K562 (cell line): ENCODE data around the gene DISP1. TPM values are rescaled to one million over a fixed set of nuclear protein-coding genes. Genes with fewer than 3 reads are reported as not detected.

Experiments used
- ATAC-seq: fragments of 200-7000 bp; cut with Tn5 transposase; 3 replicates; pipeline ENCODE4 v1.9.1; 2020; ENCODE audit warnings: moderate library complexity
- BruUV-seq: library from RNA; stranded (reverse); fragments of 400-500 nt; replicated peaks from 2 replicates; lab custom pipeline; 2021; lab: Mats Ljungman, UMichigan
- CTCF ChIA-PET: fragments of 300-600 bp; formaldehyde crosslinking; extraction: SDS; loops from one replicate; lab custom pipeline; 2021; ENCODE audit warnings: low intra/inter-chr PET ratio; lab: Yijun Ruan, JAX
- POLR2A ChIA-PET: fragments of 300-600, 350-650 bp; sonication (Branson Sonifier 250); formaldehyde crosslinking; extraction: SDS; loops from one replicate; lab custom pipeline; 2021; ENCODE audit warnings: antibody characterized with exemption, inconsistent platforms; lab: Yijun Ruan, JAX
- DNase-seq, 4 experiments: peaks; one replicate each; pipeline versions ENCODE4 v3.0.0 to v3.0.0-alpha.2; 2011 to 2018; ENCODE audit warnings: low spot score in 3 of 4, mixed read lengths in 3 of 4; ENCODE audit errors: extremely low read depth in 1 of 4
- FAIRE-seq: peaks from 2 replicates; lab custom pipeline; 2011; peaks lifted over from hg19 to GRCh38; lab: Jason Lieb, UNC
- H2AFZ ChIP-seq: 2 replicates; pipeline ENCODE4 v1.6.0; 2011; ENCODE audit warnings: low read depth, low read length, control low read depth, inconsistent platforms
- H3K27ac ChIP-seq: fragments of 200-600 bp; 3 replicates; pipeline ENCODE4 v1.8.0; 2011; ENCODE audit warnings: low read depth, mild to moderate bottlenecking, control low read depth, inconsistent platforms, low read length, moderate library complexity, mixed read lengths; ENCODE audit errors: extremely low read depth
- H3K27me3 ChIP-seq, 2 experiments: fragments of 300-600 bp in 1 of 2; 2 replicates in 1 of 2; 3 replicates in 1 of 2; pipeline versions ENCODE4 v1.6.0 to v1.8.0; 2011; ENCODE audit warnings: inconsistent platforms in 2 of 2, low read length in 2 of 2, mild to moderate bottlenecking in 1 of 2, mixed read lengths in 1 of 2, moderate library complexity in 1 of 2; ENCODE audit not compliant: control insufficient read depth in 2 of 2, insufficient read depth in 2 of 2
- H3K36me3 ChIP-seq: fragments of 300-600 bp; 3 replicates; pipeline ENCODE4 v1.8.0; 2011; ENCODE audit warnings: mild to moderate bottlenecking, low read length, inconsistent platforms; ENCODE audit not compliant: control insufficient read depth, insufficient read depth
- H3K4me1 ChIP-seq, 2 experiments: fragments of 200-600 bp in 1 of 2; replicated peaks in 1 of 2; 2 replicates in 1 of 2; 3 replicates in 1 of 2; pipeline versions ENCODE4 v1.5.1 to v1.8.0; 2011; ENCODE audit warnings: inconsistent platforms in 2 of 2, low read length in 2 of 2, mild to moderate bottlenecking in 1 of 2, mixed read lengths in 1 of 2, moderate library complexity in 1 of 2; ENCODE audit not compliant: control insufficient read depth in 2 of 2, insufficient read depth in 2 of 2
- H3K4me2 ChIP-seq: 2 replicates; pipeline ENCODE4 v1.6.1; 2011; ENCODE audit warnings: low read length, control low read depth, inconsistent platforms, mixed read lengths; ENCODE audit not compliant: insufficient read depth
- H3K4me3 ChIP-seq: fragments of 200-600 bp; sonication (generic), shearing (Covaris generic); 2 replicates; pipeline ENCODE4 v1.5.1; 2016; ENCODE audit warnings: control low read depth, inconsistent platforms
- H3K79me2 ChIP-seq: fragments of 200-600 bp; 3 replicates; pipeline ENCODE4 v1.8.0; 2011; ENCODE audit warnings: low read length, inconsistent platforms; ENCODE audit not compliant: control insufficient read depth, insufficient read depth
- H3K9ac ChIP-seq, 2 experiments: 2 replicates each; pipeline versions ENCODE4 v1.6.0 to v1.6.1; 2011; ENCODE audit warnings: low read depth in 2 of 2, low read length in 2 of 2, control low read depth in 1 of 2, inconsistent platforms in 1 of 2, mild to moderate bottlenecking in 1 of 2, mixed read lengths in 1 of 2; ENCODE audit not compliant: insufficient read depth in 1 of 2
- H3K9me1 ChIP-seq: one replicate; pipeline ENCODE4 v1.6.0; 2011; ENCODE audit warnings: inconsistent platforms, mild to moderate bottlenecking, low read length, moderate library complexity; ENCODE audit not compliant: control insufficient read depth, insufficient read depth
- H3K9me3 ChIP-seq: replicated peaks from 2 replicates; pipeline ENCODE4 v1.5.1; 2011; ENCODE audit warnings: low read depth, low read length, inconsistent platforms; ENCODE audit not compliant: control insufficient read depth, insufficient read depth
- H4K20me1 ChIP-seq: replicated peaks from 2 replicates; pipeline ENCODE4 v1.6.1; 2011; ENCODE audit warnings: low read length, inconsistent platforms, mixed read lengths; ENCODE audit not compliant: control insufficient read depth, insufficient read depth
- ARID1B ChIP-seq: fragments of 450-650 bp; IDR thresholded peaks from 2 replicates; pipeline ENCODE4 v1.6.1; 2016; ENCODE audit warnings: antibody characterized with exemption, mild to moderate bottlenecking, inconsistent platforms
- CHD2 ChIP-seq: IDR thresholded peaks from 2 replicates; pipeline ENCODE4 v1.6.1; 2011; ENCODE audit warnings: low read depth, low read length
- MCM3 ChIP-seq: fragments of 450-650 bp; IDR thresholded peaks from 2 replicates; pipeline ENCODE4 v1.6.1; 2016
- MYC ChIP-seq, 2 experiments: fragments of 250-450 bp in 1 of 2; sonication (Bioruptor Pico) in 1 of 2; IDR thresholded peaks; 2 replicates each; pipeline versions ENCODE4 v1.5.1 to v1.6.1; 2012 to 2021; ENCODE audit warnings: low read depth in 2 of 2, borderline replicate concordance in 1 of 2, improper control_type of control experiment in 1 of 2, low read length in 1 of 2, mild to moderate bottlenecking in 1 of 2, moderate library complexity in 1 of 2
- PYGO2 ChIP-seq: fragments of 450-650 bp; IDR thresholded peaks from 2 replicates; pipeline ENCODE4 v1.6.1; 2016; ENCODE audit warnings: mild to moderate bottlenecking, missing genetic modification characterization, moderate library complexity, missing compliant biosample characterization
- TAL1 ChIP-seq: fragments of 450-650 bp; IDR thresholded peaks from 2 replicates; pipeline ENCODE4 v1.6.1; 2016; ENCODE audit warnings: mild to moderate bottlenecking
- TBL1XR1 ChIP-seq, 2 experiments: IDR thresholded peaks; 2 replicates each; pipeline ENCODE4 v1.6.1; 2012; ENCODE audit warnings: improper control_type of control experiment in 2 of 2, low read length in 2 of 2, mild to moderate bottlenecking in 1 of 2
- ZFPM2 ChIP-seq: fragments of 250-450 bp; sonication (Bioruptor Pico); IDR thresholded peaks from 2 replicates; pipeline ENCODE4 v1.5.1; 2022; ENCODE audit warnings: mild to moderate bottlenecking
- ZNF224 ChIP-seq: sonication (generic); formaldehyde crosslinking; IDR thresholded peaks from 2 replicates; pipeline ENCODE4 v1.8.0; 2022; ENCODE audit warnings: mild to moderate bottlenecking, missing genetic modification reagents
- ZSCAN29 ChIP-seq: fragments of 450-650 bp; IDR thresholded peaks from 2 replicates; pipeline ENCODE4 v1.6.1; 2017
- WGBS: fragments of 100-300 bp; shearing (Covaris generic); methylation state at CpG from one replicate; pipeline ENCODE4 v1.1.6; 2016; ENCODE audit warnings: low coverage, mixed read lengths; ENCODE audit not compliant: insufficient coverage; ENCODE audit errors: missing lambda C conversion rate; 5-methylcytosine and 5-hydroxymethylcytosine counted together
- in situ Hi-C: fragments of 300-500 bp; cut with MboI; formaldehyde crosslinking; loops from 4 replicates; pipeline ENCODE4 v1.15.0; 2018; ENCODE audit warnings: inconsistent platforms, mixed read lengths
- intact Hi-C: fragments of 100-400 bp; cut with micrococcal nuclease; formaldehyde crosslinking; loops from 2 replicates; pipeline ENCODE4 v1.14.2; 2022
- polyA plus RNA-seq, 8 experiments: library from polyadenylated mRNA; depleted of rRNA in 4 of 8; stranded (reverse) in 5 of 8; unstranded in 3 of 8; fragments of >200 nt; fragmentation: Nextera tagmentation in 2 of 8; fragmentation: Illumina TruSeq in 1 of 8; extraction: Ambion mirVana in 2 of 8; extraction: Trizol in 1 of 8; gene quantifications; 2 replicates each; pipeline versions ENCODE4 v1.2.1 to v1.2.3, GENCODE V29; 2011 to 2014; ENCODE audit warnings: inconsistent platforms in 1 of 8, missing spikeins in 1 of 8
- total RNA-seq, 7 experiments: library from RNA; depleted of rRNA in 6 of 7; stranded (reverse); fragments of >200 nt in 6 of 7; fragmentation: Illumina TruSeq in 2 of 7; extraction: Trizol in 2 of 7; gene quantifications; 2 replicates each; pipeline versions ENCODE4 v1.2.1 to v1.2.3, GENCODE V29; 2011 to 2021; ENCODE audit warnings: low replicate concordance in 1 of 7

Gene DISP1
- total and polyA plus RNA-seq, 9 of the 15 experiments (the other 6 are each of a cell fraction or from before 2014, with no cell fraction given): 0.02 to 0.35 (median 0.04) TPM; not detected in 2

DNA sequence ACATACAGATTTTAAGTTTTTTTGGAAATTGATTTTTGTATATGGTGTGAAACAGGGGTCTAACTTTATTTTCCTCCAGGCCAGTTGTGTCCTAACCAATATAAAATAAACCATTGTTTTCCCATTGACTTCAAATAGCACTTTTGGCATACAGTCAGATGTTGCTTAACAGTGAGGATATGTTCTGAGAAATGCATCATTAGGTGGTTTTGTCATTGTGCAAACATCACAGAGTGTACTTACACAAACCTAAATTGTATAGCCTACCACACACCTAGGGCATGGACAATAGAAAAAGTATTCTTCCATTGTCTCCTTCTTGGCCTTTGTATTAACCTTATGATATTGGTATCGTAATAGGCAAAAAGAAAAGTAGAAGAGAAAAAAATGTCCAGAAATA, 37.4 kb upstream of the DISP1 start:
- Histone ChIP-seq H3K4me1 (no peaks in the 10 kb centered on the region), H3K9me1 (no peaks in the 10 kb centered on the region), H3K9ac (no peak overlapping the region), H3K79me2 (no peaks in the 10 kb centered on the region), H3K4me2 (no peak overlapping the region), H3K9me3 (no peaks in the 10 kb centered on the region), H2AFZ (no peak overlapping the region), H3K27me3 (no peaks in the 10 kb centered on the region), H3K27ac (no peak overlapping the region), H3K36me3 (no peaks in the 10 kb centered on the region), H3K4me3 (no peak overlapping the region), H4K20me1 (no peaks in the 10 kb centered on the region)
- no peak for TF ChIP-seq TAL1
- no peak for TF ChIP-seq PYGO2 (tag)
- no peak for TF ChIP-seq TBL1XR1 (IDR thresholded peaks at IDR 0.05; ENCODE audit: low read length in 2 of 2)
- no peak for TF ChIP-seq ARID1B
- TF ChIP-seq ZSCAN29: no peak
- no peak for TF ChIP-seq MYC (IDR thresholded peaks at IDR 0.05; ENCODE audit: low read depth, low read length)
- no peak for TF ChIP-seq MYC (CRISPR knock-in tag; IDR thresholded peaks at IDR 0.05; ENCODE audit: borderline replicate concordance, low read depth)
- no peak for TF ChIP-seq ZNF224 (CRISPR knock-in tag)
- no peak for TF ChIP-seq ZFPM2
- no peak for TF ChIP-seq MCM3
- no peak for TF ChIP-seq CHD2
- DNase-seq: no peak
- 0% methylated on average over 1 of the region's 1 CpG for WGBS
- in situ Hi-C loops (loop anchor here (25.0 kb wide), 1 partner anchor 885 kb away; the partner anchor contains the start of gene CAPN8), intact Hi-C loops (no loop called here)
- POLR2A ChIA-PET: no interaction called here
- CTCF ChIA-PET: no interaction called here
- no peak for ATAC-seq
- no TSS peak for BruUV-seq
- no peak for FAIRE-seq
